ENCODE measurements around the gene CORO1C.
"Not testable (repeated sequence)": the region's sequence is repeated elsewhere in the genome, so short reads cannot be mapped to it uniquely, and the experiment has no call there.

CORO1C gene

DNA sequence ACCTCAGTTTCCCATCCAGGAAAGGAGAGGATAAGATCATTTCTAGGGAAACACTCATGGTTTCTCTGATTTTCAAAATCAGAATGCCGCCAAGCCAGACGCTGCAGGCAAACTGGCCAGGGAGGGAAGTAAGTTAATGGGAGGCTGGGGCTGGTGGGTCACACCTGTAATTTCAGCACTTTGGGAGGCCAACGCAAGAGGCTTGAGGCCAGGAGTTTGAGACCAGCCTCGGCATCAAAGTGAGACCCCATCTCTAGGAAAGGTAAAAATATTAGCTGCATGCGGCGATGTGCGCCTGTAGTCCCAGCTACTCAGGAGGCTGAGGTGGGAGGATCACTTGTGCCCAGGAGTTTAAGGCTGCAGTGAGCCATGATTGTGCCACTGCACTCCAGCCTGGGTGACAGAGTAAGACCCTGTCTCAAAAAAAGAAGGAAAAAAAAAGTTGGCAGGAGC lies 98.2 kb downstream of the CORO1C start:
- DNase-seq = no peak

- not testable (repeated sequence) for DNase-seq
Measured at GRCh38 chr12:108631261-108631660, 100.1 kb downstream of the CORO1C start.

GRCh38 chr12:108630481-108631207 lies 100.7 kb downstream of the CORO1C start:
- DNase-seq = peak; percentile 55 to 67 (median 63)

DNA sequence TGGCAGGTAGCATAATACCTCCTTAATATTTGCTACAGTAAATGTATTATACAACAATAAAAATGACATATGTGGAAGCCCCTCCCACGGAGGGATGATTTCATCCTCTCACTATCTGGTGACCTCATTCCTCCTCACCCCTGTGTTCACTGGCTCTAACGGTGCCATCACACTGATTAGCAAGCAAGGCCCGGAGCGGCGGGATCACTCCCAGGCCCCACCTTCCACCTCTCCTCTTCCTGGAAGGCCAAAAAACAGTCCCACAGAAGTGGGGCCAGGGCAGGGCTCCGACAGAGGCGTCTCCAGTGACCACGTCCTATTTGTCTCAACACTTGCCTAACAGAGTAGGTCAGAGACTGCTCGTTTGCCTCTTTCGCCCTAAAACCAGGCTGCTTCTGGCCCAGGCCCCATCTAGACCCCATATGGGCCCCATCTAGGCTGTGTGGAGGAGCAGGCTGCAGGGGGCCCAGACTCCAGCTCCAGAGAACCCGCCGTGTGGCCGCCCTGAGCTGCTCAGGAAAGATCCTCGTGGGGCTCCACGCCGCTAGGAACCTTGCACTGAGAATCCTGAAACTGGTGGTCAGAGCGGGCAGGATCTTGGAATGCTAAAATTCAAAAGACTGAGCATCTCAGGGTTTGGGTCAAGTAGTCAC lies 101.4 kb downstream of the CORO1C start:
- peak; percentile 89 to 96 (median 90) for DNase-seq

DNA sequence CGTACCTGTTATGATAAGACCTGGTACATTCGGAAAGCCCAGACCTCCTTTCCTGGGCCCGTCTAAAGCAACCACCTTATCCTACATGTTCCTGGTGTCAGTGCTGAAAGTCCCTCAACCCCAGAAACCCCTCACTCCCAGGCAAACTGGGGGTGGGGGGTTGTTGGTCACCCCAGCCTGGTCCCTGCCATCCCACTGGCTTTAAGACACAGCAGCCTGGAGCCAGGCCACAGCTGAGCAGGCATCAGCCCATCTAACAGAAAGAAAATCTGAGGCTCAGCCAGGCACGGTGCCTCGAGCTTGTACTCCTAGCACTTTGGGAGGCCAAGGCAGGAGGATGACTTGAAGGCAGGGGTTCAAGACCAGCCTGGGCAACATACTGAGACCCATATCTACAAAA lies 102.2 kb downstream of the CORO1C start:
- DNase-seq = no peak

DNA sequence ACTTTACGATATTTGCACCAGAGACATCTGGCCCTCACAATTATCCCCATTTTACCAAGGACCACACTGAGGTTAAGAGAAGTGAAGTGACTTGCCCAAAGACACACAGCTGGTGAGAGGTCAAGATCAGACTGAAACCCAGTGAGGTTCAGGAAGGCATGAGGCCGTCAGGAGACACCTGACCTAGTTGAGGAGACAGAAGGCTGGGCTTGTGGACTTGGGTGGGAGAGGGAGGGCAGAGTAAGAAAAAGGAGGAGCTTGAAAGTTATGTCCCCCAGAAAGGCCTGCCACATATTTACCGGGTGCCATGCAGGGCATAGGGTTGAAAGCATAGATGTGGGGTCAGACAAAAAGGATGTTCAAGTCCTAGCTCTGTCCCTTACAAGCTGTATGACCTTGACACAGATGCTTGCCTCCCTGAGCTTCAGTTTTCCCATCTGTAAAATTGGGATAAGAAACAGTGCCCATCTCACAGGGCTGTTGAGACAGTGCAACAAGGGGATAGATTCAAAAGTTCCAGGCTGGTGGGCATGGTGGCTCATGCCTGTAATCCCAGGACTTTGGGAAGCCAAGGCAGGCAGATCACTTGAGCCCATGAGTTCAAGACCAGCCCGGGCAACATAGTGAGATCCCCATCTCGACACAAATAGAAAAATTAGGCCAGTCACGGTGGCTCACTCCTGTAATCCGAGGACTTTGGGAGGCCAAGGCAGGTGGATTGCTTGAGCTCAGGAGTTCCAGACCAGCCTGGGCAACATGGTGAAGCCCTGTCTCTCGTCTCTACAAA lies 104.0 kb downstream of the CORO1C start:
- no peak for DNase-seq

GRCh38 chr12:108625228-108625627 lies 106.1 kb downstream of the CORO1C start:
- no peak for DNase-seq

GRCh38 chr12:108623577-108623976 lies 107.7 kb downstream of the CORO1C start:
- no peak for DNase-seq

DNA sequence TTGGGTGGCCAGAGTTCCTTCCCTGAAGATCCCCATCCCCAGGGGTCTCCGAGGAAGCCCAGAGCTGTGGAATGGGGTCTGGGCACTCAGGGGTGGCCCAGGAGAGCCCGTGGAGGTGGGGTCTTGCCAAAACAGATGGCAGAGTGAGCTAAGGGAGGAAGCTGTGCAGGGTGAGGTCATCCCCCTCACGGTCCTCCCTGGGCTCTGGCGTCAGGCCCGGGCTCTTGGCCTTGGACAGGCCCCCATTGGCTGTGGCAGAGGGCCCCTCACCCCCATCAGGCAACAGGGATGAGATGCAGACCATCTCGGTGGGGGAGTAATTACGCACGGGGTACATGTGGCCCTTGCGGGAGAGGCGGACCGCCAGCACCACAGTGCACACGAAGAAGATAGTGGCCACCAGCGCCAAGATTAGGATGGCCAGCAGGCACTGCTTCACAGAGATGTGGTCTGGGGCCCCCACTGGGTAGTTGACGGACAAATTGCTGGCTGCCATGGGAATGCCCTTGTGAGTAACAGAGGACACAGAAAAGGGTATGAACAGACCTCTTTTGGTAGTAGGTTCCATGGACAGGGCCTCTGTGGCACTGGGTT lies 108.3 kb downstream of the CORO1C start:
- DNase-seq = no peak

- peak; percentile 69 to 77 (median 70) for DNase-seq
Measured at GRCh38 chr12:108622421-108622820, 108.9 kb downstream of the CORO1C start.

- no peak for DNase-seq
Measured at GRCh38 chr12:108621161-108621560, 110.2 kb downstream of the CORO1C start.

DNA sequence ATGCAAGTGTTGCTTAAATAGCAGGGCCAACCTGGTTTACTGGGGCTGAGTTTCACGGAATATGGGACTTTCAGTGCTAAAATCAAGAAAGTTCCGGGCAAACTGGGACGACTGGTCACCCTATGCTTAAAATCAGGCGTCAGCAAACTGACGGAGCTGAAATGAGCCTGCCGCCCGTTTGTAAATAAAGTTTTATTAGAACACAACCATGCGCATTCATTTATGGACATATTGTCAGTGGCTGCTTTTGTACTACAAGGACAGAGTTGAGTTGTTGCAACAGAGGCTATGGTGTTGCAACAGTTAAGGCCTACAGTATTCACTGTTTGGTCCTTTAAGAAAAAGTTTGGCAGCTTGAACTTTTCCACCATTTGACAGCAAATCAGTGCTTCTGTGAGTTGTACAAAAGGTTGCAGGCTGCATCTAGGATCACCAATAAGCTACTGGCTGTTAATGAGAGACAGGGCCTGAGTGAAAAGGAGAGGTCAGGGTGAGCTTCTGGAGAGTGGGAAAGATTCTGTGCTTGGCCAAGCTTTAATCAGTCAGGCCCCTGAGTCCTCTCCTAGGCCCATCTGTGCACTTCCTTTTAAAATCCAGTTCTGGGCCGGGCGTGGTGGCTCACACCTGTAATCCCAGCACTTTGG lies 111.0 kb downstream of the CORO1C start:
- peak; percentile 51 to 61 (median 56) for DNase-seq

DNA sequence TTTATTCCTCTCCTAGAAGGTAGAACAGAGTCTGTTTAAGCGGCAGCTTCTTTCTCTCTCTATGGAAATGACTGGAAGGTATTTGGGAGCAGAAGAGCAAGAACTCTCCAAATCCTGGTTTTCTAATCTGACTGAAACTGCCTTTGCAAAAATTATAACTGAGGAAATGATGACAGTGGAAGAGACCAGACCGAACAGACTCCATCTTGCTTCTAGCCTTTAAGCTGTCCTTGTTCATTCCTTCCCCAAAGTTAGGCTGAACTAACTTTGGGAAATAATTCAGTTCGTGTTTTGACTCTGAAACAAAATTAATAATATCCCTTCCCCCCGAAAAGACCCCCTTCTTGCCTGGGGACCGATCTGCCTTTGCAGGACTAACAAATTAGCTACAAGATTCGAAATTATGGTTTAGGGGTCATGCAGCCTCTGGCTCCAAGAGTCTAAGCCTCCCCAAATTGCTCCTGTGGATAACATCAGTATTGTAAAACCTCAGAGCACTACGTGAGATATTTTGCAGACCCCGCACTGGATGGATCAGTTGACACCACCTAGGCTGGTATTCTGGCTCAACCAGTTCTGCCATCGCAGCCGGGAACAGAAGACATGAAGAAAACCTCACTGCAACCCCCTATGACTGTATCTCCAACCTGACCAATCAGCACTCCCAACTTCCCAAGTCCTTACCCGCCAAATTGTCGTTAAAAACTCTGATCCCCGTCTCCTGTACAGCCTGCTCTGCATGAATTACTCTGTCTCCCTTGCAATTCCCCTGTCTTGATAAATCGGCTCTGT lies 111.8 kb downstream of the CORO1C start:
- DNase-seq = no peak

- not testable (repeated sequence) for DNase-seq
Measured at GRCh38 chr12:108618953-108619274, 112.4 kb downstream of the CORO1C start.

DNA sequence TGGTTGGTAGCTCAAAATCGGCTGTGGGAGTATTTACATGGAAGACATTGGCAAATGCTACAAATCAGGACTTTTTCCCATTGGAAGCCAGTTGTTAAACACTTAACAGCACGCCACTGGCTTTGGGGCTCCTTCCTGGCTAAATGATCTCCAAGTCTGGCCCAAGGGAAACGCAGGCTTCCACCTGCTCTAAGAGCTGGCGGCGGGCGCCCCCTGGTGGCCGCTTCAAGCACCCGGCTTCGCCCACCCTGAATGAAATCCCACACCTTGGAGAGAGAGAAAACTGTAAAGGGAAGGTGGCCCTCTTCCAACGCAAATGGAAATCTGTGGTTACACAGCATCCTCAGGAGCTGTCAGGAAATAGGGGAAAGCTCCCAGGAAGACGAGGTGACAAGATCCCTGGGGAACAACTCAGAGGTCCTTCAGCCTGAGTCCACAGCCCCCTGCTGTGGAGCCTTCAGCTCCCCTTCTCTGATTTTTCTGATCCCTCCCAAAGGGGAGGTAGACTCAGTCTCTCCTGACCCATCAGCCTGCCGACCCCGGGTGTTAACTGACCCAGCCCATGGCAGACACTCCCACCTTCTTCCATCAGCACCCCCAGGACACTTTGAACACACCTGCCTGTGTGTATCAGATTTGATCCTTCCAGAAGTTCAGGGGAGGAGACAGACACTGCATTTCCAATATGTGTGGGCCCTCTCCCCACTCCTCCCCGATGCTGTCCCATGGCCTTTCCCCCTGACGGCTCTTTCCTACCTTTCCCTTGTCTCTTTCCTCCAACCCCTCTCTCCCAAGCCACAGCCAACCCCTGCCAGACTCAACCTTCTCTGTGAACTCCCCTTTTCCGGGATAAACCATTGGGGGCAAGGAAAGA lies 113.0 kb downstream of the CORO1C start:
- DNase-seq = peak; percentile 87 to 96 (median 91)

DNA sequence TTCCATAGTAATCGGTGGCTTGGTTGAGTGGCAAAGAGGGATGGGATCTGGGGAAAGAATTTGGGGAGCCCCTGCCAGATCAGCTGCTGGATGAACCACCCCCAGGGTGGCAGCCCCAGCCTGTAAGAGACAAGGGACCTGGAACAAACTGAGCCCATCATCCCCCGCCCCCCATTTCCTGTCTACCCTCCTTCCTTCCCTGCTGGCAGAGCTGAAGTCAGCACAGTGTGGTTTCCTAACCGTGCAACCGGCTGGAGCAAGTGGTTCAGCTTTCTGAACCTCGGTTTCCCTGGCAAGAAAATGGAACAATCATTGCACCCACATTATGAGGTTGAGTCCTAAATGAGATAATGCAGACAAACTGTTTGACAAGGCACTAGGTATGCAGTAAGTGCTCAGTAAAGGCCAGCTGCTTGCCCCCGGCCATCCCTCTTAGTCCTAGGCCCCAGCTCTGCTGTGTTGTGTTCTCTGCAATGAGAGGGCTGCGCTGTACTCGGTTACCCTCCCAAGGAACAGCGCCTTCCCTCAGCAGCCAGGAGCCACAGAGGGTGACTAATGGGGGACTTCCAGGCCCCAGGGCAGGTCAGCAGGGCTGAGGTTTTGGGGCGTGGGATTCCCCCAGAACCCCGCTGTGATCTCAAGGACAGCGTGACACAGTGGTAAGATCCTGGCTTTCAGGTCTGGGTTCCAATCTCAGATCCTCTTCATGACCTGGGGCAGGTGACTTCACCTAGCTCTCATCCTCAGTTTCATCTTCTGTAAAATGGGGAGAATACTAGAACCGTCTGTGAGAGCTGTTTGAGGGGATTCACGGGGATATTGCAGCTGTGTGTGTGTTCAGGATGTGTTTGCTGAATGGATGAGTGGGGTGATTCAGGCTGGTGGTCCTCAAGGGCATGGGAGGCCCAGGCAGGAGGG lies 114.1 kb downstream of the CORO1C start:
- peak; percentile 94 to 96 (median 95) for DNase-seq

- DNase-seq = no peak
Measured at GRCh38 chr12:108616359-108616758, 115.0 kb downstream of the CORO1C start.

DNA sequence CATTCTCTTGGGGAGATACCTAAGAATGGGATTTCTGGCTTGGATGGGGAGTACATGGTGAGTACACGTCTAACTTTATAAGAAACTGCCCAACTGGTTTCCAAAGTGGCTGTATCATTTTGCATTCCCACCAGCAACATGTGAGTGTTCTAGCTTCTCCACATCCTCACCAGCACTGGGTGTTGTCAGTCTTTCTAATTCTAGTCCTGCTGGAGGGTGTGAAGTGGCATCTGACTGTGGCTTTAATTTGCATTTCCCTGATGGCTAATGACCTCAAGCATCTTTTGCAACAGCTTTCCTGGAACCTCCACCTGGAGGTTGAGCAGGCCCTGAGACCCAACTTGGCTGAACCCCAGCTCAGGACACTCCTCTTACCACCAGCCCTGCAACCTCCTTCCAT lies 115.4 kb downstream of the CORO1C start:
- no peak for DNase-seq

DNA sequence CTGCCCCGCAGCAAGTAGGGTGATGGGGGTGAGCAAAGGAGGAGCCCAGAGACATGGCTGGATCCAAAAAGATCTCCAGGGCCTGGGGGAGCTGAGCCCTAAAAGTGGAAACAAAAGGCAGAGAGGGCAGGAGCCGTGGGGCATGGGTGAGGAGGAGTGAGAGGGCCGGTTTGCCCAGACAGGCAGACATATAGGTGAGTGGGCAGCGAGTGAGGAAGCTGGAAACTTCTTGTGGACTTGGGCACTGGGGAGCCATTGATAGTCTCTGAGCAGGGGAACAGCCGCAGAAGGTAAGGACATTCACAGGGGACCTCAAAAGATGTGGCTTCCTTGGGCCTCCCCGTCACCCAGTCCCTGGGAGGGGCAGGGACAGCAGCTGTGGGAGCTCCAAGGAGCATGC lies 116.7 kb downstream of the CORO1C start:
- DNase-seq = no peak

GRCh38 chr12:108614041-108614440 lies 117.3 kb downstream of the CORO1C start:
- DNase-seq = no peak
